ENCODE results near the gene C13orf42. TPM values are rescaled to one million over a fixed set of nuclear protein-coding genes. Genes with fewer than 3 reads are reported as not detected.
A peak's percentile ranks its signal among the peaks of the same experiment; 100 is the strongest.

C13orf42 gene
- total RNA-seq, 1 experiment from 2014 or later, result 8.2 TPM

- ATAC-seq, result peak; percentile 55
- H3K4me1 Mint-ChIP-seq, result peaks cover 71% of the 10 kb centered on the region
- H3K4me3 Mint-ChIP-seq, result no peak overlapping the region
- peaks cover 29% of the 10 kb centered on the region for H3K36me3 Mint-ChIP-seq
- TF ChIP-seq FOXJ3 (CRISPR knock-in tag; IDR thresholded peaks at IDR 0.05; ENCODE audit: borderline replicate concordance) (no peak), ZNF416 (CRISPR knock-in tag; IDR thresholded peaks at IDR 0.05) (no peak), ZNF425 (CRISPR knock-in tag; conservative IDR thresholded peaks at IDR 0.05) (no peak), ZNF423 (CRISPR knock-in tag; IDR thresholded peaks at IDR 0.05) (no peak), OVOL2 (CRISPR knock-in tag; IDR thresholded peaks at IDR 0.05; ENCODE audit: borderline replicate concordance) (no peak), HMGXB4 (CRISPR knock-in tag; IDR thresholded peaks at IDR 0.05) (no peak), NR2C2 (CRISPR knock-in tag; IDR thresholded peaks at IDR 0.05) (no peak), ZNF219 (CRISPR knock-in tag; IDR thresholded peaks at IDR 0.05; ENCODE audit: borderline replicate concordance) (no peak), FOXK1 (CRISPR knock-in tag; IDR thresholded peaks at IDR 0.05) (no peak), FOXP1 (CRISPR knock-in tag; IDR thresholded peaks at IDR 0.05; ENCODE audit: borderline replicate concordance) (no peak), ZNF512 (CRISPR knock-in tag; IDR thresholded peaks at IDR 0.05; ENCODE audit: borderline replicate concordance) (no peak), IRF2 (CRISPR knock-in tag; IDR thresholded peaks at IDR 0.05; ENCODE audit: borderline replicate concordance, low read depth) (no peak), ZNF532 (CRISPR knock-in tag; IDR thresholded peaks at IDR 0.05; ENCODE audit: borderline replicate concordance) (no peak), NR3C1 (CRISPR knock-in tag; conservative IDR thresholded peaks at IDR 0.05; ENCODE audit: low read depth) (no peak), GTF2I (CRISPR knock-in tag; conservative IDR thresholded peaks at IDR 0.05) (no peak), ETV6 (CRISPR knock-in tag; IDR thresholded peaks at IDR 0.05) (no peak; the same call in 1 of the 2 replicates)
- H3K27me3 Mint-ChIP-seq (ENCODE audit: low read depth), result no peaks in the 10 kb centered on the region; the same call in 1 of the 2 replicates
- H3K9me3 Mint-ChIP-seq, result peaks cover 27% of the 10 kb centered on the region
- peak; percentile 68 for DNase-seq (ENCODE audit: low spot score)
- ChIA-PET POLR2A (interaction anchor here (0.5 to 1.7 kb wide), 8 partner anchors 20 to 352 kb away, joined by 3 to 7 read pairs (median 3); no protein-coding TSS in a partner anchor), CTCF (interaction anchor here (0.6 to 7.2 kb wide), 36 partner anchors 8 to 650 kb away, joined by 3 to 120 read pairs (median 5); partner anchors contain the start of gene FAM124A)
- H3K27ac Mint-ChIP-seq, result peak overlapping the region; percentile 95
These were observed 38.0 kb upstream of the C13orf42 start for GRCh38 chr13:51148952-51149573.

Measured in WTC11 (cell line).